Vein endothelial cell (primary cell): ENCODE results near the gene CSF1. TPM values are rescaled to one million over a fixed set of nuclear protein-coding genes. Genes with fewer than 3 reads are reported as not detected.

Source experiments
- total RNA-seq: library from RNA; depleted of rRNA; stranded (reverse); fragments of >200 nt; gene quantifications from 2 replicates; pipeline ENCODE4 v1.2.3, GENCODE V29; 2012

Gene CSF1, protein sequence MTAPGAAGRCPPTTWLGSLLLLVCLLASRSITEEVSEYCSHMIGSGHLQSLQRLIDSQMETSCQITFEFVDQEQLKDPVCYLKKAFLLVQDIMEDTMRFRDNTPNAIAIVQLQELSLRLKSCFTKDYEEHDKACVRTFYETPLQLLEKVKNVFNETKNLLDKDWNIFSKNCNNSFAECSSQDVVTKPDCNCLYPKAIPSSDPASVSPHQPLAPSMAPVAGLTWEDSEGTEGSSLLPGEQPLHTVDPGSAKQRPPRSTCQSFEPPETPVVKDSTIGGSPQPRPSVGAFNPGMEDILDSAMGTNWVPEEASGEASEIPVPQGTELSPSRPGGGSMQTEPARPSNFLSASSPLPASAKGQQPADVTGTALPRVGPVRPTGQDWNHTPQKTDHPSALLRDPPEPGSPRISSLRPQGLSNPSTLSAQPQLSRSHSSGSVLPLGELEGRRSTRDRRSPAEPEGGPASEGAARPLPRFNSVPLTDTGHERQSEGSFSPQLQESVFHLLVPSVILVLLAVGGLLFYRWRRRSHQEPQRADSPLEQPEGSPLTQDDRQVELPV
- total RNA-seq, result 21.0 and 22.5 TPM in 2 replicates

GRCh38 chr1:109910123-109910962, at the start of gene CSF1:
Gene CSF1, plus strand, starts transcription at chr1:109910849. Its CDS starts 175 bp downstream, at chr1:109911024.

Other genes starting within 250 kb of the CSF1 start
- 1.7 and 4.9 TPM in 2 replicates for gene GSTM2, start 242.8 kb upstream of the CSF1 start, total RNA-seq
- gene GSTM1, start 223.0 kb upstream of the CSF1 start, total RNA-seq, result 20.6 TPM in 1 of 2 replicates, not detected in the other
- under 0.01 and 0.10 TPM in 2 replicates for gene GSTM5, start 198.6 kb upstream of the CSF1 start, total RNA-seq
- gene GSTM3, start 169.8 kb upstream of the CSF1 start, total RNA-seq, result 54.7 and 54.9 TPM in 2 replicates
- under 0.01 TPM in 1 of 2 replicates, not detected in the other for gene EPS8L3, start 146.9 kb upstream of the CSF1 start, total RNA-seq
- gene AHCYL1, start 73.9 kb downstream of the CSF1 start, total RNA-seq, result 39.8 and 50.0 TPM in 2 replicates
- gene STRIP1, start 123.8 kb downstream of the CSF1 start, total RNA-seq, result 46.4 and 53.3 TPM in 2 replicates
- not detected in 2 replicates for gene ALX3, start 159.8 kb downstream of the CSF1 start, total RNA-seq
- gene UBL4B, start 201.6 kb downstream of the CSF1 start, total RNA-seq, result not detected in 2 replicates
- under 0.01 and 0.76 TPM in 2 replicates for gene SLC6A17, start 239.6 kb downstream of the CSF1 start, total RNA-seq